Myocyte (in vitro differentiated cells): ENCODE measurements around the gene TOMM34. TPM values are rescaled to one million over a fixed set of nuclear protein-coding genes. Genes with fewer than 3 reads are reported as not detected.

ENCODE experiments used
- DNase-seq: peaks from one replicate; pipeline ENCODE4 v3.0.0-alpha.2; 2012; ENCODE audit warnings: low read depth
- total RNA-seq: library from RNA; depleted of rRNA; stranded (reverse); fragments of >200 nt; gene quantifications from 2 replicates; pipeline ENCODE4 v1.2.3, GENCODE V29; 2014

Gene TOMM34
- total RNA-seq, 1 donor from 2014 or later, result 35.7 TPM

GRCh38 chr20:44936510-44936909 is 23.7 kb downstream of the TOMM34 start:
- no peak for DNase-seq

DNA sequence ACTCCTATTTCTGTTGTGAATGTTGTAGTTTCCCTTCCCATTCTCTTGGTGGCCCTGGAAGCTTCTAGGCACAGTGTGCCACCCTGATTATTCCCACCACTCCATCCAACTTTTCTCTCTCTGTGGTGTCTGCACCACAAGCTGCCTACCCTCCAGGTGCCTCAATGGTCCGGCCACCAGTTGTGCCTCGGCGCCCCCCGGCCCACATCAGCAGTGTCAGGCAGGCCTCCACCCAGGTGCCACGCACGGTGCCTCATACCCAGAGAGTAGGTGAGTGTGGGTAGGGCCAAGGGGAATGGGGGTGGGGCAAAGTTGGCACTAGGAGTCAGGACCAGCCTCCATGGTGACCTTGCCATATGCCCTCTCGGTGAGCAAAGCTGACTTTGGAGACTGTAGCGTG is 27.3 kb downstream of the TOMM34 start:
- DNase-seq, result no peak

DNA sequence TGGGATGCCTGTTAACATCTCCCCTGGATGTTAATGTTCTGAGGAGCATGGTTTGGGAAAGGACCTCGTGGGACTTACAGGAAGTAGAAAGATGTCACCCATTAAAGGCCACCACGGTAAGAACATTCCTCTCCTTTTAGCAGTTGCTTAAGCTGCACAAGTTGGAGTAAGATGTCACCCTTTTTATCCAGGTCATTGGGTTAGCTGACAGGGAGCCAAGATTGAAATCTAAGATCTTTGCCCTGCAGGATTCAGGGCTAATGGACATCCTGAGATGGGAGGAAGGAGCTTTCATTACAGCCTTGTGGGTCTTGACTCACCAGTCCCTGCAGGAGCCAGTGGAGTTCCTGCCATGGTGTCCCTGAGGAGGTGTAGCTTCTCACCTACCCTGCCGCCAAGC is 28.3 kb downstream of the TOMM34 start:
- no peak for DNase-seq

DNA sequence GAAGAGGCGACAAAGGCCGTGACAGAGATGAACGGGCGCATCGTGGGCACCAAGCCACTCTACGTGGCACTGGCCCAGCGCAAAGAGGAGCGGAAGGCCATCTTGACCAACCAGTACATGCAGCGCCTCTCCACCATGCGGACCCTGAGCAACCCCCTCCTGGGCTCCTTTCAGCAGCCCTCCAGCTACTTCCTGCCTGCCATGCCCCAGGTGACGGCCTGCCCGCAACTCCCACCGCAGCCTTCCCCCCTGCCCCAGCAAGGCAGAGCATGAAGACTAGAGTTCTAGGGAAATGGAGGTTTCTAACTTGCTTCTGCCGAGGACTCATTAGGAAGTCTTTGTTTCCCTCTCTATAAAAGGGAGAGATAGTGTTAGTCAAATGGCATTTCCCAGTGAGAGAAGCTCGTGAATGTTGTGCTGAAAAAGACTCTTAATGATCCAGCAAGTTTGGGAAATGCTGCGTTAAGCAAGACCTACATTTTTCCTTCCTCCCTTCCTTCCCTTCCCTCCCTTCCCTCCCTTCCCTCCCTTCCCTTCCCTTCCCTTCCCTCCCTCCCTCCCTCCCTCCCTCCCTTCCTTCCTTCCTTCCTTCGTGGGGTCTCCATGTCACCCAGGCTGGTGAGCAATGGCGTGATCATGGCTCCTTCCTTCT is 29.6 kb downstream of the TOMM34 start:
- no peak for DNase-seq

DNA sequence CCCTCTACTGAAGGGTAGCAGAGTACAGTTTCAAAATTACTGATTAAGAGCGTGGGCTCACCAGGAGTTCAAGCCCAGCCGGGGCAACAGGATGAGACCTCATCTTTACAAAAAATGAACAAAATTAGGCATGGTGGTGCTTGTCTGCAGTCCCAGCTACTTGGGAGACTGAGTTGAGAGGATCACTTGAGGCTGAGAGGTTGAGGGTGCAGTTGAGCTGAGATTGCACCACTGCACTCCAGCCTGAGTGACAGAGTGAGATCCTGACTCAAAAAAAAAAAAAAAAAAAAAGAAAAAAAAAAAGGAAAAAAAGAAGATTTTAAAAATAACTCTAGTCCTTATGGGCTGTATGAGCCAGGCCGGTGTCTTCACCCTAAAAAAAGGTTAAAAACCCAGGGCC is 31.6 kb downstream of the TOMM34 start:
- DNase-seq, result no peak

GRCh38 chr20:44924541-44924940 is 35.7 kb downstream of the TOMM34 start:
- no peak for DNase-seq

- no peak for DNase-seq
Observed at GRCh38 chr20:44921447-44921846, 38.8 kb downstream of the TOMM34 start.

- DNase-seq, result no peak
Observed at GRCh38 chr20:44918761-44919160, 41.4 kb downstream of the TOMM34 start.

DNA sequence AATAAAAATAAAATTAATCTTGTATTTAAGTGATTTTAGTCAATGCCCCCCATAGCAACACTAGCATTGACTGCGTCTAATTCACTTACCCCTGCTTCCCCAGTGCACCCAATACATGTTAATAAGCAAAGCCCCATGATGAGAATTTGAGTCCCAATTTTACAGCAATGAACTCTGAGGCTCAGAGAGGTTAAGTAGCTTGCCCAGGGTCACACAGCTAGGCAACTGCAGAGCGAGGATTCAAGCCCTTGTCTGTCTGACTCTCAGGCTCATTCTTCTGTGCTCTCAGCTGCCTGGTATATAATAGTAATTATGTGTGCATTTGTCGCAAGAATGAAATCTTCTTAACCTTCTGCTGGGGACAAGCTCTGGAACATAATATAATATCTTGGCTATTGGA is 41.9 kb downstream of the TOMM34 start:
- DNase-seq, result no peak

- no peak for DNase-seq
Observed at GRCh38 chr20:44917399-44917798, 42.8 kb downstream of the TOMM34 start.

GRCh38 chr20:44916586-44916985 is 43.6 kb downstream of the TOMM34 start:
- DNase-seq, result no peak

- DNase-seq, result no peak
Observed at GRCh38 chr20:44914924-44915323, 45.3 kb downstream of the TOMM34 start.

DNA sequence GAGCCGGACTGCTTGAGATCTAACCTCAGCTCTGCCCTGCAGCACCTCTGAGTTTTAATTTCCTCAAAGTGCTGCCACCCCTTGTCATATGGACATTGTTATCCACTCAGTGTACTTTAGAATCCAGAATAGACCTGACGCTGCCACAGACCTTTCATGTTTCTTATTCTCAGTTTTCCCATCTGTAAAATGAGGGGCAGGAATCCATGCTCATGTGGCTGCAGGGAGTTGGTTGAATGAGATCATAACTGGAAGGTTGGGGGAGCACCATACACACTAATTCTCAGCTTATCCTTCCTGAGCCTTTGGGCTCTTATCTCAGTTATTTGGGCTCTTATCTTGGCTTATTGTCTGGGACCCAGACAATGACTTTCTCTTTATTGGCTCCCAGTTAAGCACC is 48.0 kb downstream of the TOMM34 start:
- DNase-seq, result no peak

DNA sequence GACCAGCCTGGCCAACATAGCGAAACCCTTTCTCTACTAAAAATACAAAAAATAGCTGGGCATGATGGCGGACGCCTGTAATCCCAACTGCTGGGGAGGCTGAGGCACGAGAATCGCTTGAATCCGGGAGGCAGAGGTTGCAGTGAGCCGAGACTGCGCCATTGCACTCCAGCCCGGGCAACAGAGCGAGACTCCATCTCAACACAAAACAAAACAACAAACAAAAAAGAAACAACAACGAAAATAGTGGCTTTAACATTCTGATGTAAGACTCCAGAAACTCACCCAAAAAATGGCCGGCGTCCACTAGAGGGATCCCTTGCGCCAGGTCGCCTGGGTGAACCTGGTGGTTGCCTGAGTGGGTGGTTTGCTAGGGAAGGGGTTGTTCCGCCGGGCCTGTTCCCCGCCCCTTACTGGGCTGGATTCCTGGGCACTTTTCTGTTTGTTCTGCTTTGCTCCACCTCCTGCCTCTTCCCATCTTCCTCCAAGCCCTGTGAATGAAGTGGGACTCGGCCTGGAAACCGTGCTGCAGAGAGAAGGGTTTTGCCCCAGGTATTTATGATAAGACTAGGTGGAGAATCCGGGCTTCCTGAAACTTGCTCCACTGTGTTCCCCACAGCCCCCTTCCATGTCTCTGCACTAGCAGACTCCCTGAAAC is 48.8 kb downstream of the TOMM34 start:
- no peak for DNase-seq

GRCh38 chr20:44910690-44911262 is 49.4 kb downstream of the TOMM34 start:
- no peak for DNase-seq

DNA sequence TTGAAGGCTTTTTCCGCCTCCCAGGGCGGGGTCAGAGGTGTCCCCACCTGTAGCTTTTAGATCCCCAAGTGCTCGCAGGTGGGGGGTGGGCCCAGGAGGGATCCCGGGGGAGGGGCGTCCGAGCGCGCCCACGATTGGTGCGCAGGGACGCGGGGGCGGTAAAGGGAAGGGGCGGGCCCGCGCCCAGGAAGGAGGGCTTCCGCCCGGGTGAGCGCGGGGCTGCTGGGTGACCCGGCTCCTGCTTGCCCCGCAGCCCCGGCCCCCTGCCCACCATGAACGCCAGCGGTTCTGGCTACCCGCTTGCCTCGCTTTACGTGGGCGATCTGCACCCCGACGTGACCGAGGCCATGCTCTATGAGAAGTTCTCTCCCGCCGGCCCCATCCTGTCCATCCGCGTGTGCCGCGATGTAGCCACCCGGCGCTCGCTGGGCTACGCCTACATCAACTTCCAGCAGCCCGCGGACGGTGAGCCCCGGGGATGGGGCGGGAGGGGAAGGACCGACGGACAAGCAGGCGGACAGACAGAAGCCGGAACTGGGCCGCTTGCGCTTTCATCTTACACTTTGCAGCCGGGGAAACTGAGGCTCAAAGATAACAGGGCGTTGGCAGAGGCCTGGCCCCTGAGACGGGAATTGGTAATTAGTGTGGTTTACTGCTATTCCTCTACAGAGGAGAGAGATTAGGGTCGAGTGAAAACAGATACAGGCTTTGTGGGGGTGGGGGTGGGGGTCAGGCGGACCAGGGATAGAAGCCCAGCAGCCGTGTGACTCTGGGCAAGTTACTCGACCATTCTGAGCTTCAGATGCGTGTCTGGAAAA is 50.1 kb downstream of the TOMM34 start, which contains the start of gene PABPC1L:
Gene PABPC1L (plus strand): TSS at position 189 of the 818 bp plus-strand sequence. CDS start 84 bp downstream, at position 273.
- peak; percentile 61 for DNase-seq

GRCh38 chr20:44908987-44909871 is 51.0 kb downstream of the TOMM34 start:
- DNase-seq, result no peak

- DNase-seq, result no peak
Observed at GRCh38 chr20:44904377-44904776, 55.8 kb downstream of the TOMM34 start.

GRCh38 chr20:44901974-44902373 is 58.2 kb downstream of the TOMM34 start:
- DNase-seq, result no peak

DNA sequence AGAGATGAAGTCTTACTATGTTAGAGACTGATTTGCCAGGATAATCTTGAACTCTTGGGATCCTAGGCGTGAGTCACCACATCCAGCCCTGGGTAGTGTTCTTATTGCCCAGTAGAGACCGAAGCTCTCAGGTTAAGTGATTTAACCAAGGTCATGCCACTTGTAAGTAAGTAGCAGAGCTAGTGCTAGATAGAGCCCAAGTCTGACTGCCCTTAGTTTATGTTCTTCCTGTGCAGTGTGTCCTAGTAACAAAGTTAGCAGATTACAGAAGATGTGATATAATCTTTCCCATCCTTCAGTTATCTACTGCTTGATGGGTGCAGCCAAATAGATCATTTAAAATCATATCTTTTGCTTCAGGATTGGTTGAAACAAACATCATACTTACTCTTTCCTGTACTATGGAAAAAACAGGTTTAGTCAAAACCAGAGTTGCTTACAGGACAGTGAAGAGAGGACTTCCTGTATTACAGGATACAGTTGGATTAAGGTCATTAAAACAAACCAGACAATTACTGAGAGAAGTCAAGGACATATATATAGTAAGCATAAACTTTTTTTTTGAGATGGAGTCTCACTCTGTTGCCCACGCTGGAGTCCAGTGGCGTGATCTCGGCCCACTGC is 59.9 kb downstream of the TOMM34 start:
- DNase-seq, result no peak
